OCI-M1 (cell line): Measurements from ENCODE around the gene PGK2.
"Not testable (repeated sequence)": the region's sequence is repeated elsewhere in the genome, so short reads cannot be mapped to it uniquely, and the experiment has no call there.

Experiments used
- DNase-seq: peaks from one replicate; lab custom pipeline; 2025; lab: John Stamatoyannopoulos, UW

The PGK2 gene

GRCh38 chr6:49787176-49787575 lies at the start of gene PGK2:
Gene PGK2, minus strand, starts transcription at chr6:49787285. Its CDS starts 98 bp downstream, at chr6:49787187.
- DNase-seq = no peak

DNA sequence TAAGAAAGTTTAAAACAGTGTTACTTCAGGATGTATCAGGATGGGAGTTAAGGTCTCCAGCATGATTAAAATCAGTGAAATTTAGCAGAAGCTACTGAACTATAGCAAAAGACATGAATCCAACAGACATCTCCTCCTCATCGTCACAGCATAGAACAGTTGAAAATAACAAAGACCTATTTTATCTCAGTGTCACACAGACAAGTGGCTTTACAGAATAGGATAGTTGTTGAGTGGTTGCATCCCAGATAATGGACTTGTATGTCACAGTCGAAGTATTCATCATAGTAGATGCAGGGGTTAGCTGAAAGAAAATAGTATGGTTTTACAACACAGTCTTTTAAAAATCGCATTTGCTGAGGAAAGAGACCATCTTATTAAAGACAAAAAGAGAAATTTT lies 48.1 kb upstream of the PGK2 start:
- DNase-seq = peak; percentile 49

- DNase-seq = no peak
Observed at GRCh38 chr6:49833386-49833785, 46.3 kb upstream of the PGK2 start.

GRCh38 chr6:49826743-49827406 lies 39.8 kb upstream of the PGK2 start:
- DNase-seq = peak; percentile 90

GRCh38 chr6:49815166-49815565 lies 28.1 kb upstream of the PGK2 start:
- DNase-seq = no peak

DNA sequence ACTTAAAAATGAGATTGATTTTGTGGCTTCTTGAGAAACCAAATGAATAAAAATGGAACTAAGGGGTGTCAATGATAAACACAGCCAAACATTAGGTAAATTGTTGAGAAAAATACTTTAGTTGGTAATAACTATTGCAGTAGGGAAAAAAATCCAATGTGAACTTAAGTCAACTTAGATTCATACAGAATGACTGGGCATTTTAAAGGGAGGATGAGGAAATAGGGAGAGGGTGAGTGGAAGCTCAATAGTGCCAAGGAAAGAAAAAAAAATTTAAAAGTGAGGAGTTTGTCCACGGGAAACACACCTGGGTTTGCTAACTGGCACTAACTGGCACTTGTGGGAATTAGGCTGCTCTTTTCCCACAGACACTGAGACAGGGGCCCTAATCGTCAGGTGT lies 26.2 kb upstream of the PGK2 start:
- DNase-seq = no peak

DNA sequence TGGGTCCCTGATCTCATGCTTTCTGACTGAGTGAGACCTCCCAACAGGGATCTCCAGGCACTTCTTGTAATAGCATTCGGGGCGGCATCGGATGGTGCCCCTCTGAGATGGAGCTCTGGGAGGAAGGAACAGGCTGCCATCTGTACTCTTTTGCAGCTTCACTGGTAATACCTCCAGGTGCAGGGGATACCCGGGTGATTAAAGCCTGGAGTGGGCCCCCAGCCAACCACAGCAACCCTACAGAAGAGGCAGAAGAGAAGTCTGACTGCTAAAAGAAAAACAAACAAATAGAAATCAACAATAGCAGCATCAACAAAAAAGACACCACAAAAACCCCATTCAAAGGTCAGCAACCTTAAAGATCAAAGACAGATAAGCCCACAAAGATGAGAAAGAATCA lies 19.1 kb upstream of the PGK2 start:
- DNase-seq = no peak

DNA sequence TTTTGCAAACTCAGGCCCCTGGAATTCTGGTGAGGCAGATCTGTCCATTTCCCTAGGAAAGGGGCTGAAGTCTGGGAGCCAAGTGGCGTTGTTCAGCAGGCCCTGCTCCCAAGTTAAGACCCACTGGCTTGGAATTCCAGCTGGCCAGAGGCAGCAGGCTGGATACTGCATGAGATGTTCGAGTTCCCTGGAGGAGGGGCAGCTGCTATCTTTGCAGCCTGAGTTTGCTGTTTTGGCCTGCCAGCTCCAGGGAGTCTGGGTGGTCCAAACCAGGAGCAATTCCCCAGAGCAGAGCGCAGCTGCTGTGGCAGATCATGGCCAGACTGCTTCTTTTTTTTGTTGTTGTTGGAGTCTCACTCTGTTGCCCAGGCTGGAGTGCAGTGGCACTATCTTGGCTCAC lies 18.2 kb upstream of the PGK2 start:
- DNase-seq = no peak

DNA sequence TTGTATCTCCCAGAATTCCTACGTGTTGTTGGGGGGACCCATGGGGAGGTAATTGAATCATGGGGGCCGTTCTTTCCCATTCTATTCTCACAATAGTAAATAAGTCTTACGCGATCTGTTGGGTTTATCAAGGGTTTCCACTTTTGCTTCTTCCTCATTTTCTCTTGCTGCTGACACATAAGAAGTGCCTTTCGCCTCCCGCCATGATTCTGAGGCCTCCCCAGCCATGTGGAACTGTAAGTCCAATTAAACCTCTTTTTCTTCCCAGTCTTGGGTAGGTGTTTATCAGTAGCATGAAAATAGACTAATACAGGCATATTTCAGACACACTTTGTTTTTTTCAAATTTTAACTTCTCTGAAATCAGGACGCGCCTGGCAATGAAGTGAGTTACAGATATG lies 14.4 kb upstream of the PGK2 start:
- no peak for DNase-seq

DNA sequence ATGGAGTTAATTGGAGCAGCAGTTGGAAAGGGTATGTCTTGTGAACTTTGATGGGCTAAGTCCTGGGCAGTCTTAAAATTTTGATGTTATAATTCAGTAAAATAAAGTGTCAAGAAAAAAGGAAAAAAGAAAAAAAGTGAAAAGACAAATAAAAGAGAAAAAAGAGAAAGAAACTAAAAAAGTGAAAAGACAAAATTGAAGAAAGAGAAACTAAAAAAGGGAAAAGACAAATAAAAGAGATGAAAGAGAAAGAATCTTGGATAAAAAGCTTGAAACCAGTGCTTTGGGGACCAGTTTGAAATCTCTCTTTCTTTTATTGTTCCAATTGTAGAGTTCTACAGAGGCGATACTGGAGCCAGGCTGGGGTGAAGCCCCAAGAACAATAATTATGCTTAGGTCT lies 12.0 kb upstream of the PGK2 start:
- no peak for DNase-seq

GRCh38 chr6:49796842-49797455 lies 9.9 kb upstream of the PGK2 start:
- DNase-seq = not testable (repeated sequence)

DNA sequence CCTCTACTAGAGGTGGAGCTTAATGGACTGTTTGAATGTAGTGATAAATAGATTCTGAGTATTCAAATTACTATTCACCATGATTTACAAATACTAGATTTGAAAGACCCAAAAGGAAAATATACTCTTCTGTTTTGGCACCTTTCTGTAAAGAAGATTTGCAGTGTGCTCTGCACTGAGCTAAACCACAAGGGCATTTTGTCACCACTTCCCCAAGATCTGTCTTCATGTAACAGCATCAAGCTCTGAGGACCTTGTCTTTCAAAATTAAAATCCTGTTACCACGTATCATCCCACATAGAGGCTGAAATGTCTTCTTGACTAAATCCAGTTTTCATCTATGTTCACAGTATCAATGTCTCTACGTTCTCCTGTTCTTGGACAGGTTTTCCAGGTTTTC lies 3.3 kb upstream of the PGK2 start:
- peak; percentile 48 for DNase-seq

GRCh38 chr6:49784272-49784671 lies 2.8 kb downstream of the PGK2 start:
- no peak for DNase-seq

- peak; percentile 88 for DNase-seq
Observed at GRCh38 chr6:49782725-49783124, 4.4 kb downstream of the PGK2 start.

DNA sequence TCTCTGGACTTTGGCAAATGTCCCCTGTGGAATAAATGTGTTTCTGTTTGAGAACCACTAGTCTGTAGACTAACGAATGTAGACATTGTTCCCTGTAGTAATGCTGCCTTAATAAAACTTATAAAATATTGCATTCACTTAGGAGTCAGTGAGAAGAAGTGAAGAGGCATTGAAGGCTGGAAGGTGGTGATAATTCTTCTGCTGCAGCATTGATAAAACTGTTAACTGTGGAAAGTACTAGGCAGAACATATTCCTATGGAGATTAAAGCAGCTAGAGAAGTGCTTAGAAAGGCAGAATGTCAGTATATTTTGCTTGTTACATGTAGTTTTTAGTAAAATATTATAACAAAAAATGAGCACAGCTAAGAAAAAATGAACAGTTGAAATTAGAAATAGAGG lies 4.8 kb downstream of the PGK2 start:
- peak; percentile 88 for DNase-seq

DNA sequence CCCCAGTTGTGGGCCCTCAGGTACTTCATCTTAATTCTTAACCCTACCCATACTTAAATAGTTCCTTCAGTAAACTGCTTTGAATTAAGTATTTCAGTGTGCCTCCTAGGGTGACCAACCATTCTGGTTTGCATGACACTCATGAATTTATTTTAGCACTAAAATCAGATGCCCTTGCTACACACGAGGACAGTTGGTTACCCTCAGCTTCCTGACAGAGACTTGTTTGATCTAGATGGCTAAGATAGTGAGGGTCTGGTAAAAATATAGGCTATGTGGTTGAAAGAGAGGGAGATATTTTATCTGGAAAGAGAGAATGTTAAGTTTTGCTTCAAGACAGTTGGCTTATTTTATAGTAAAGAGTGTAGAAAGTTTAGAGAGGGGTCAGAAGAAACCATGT lies 10.6 kb downstream of the PGK2 start:
- peak; percentile 52 for DNase-seq

GRCh38 chr6:49775043-49775442 lies 12.0 kb downstream of the PGK2 start:
- peak; percentile 31 for DNase-seq

GRCh38 chr6:49772285-49772684 lies 14.8 kb downstream of the PGK2 start:
- DNase-seq = peak; percentile 45

GRCh38 chr6:49766762-49767161 lies 20.3 kb downstream of the PGK2 start:
- DNase-seq = peak; percentile 23

DNA sequence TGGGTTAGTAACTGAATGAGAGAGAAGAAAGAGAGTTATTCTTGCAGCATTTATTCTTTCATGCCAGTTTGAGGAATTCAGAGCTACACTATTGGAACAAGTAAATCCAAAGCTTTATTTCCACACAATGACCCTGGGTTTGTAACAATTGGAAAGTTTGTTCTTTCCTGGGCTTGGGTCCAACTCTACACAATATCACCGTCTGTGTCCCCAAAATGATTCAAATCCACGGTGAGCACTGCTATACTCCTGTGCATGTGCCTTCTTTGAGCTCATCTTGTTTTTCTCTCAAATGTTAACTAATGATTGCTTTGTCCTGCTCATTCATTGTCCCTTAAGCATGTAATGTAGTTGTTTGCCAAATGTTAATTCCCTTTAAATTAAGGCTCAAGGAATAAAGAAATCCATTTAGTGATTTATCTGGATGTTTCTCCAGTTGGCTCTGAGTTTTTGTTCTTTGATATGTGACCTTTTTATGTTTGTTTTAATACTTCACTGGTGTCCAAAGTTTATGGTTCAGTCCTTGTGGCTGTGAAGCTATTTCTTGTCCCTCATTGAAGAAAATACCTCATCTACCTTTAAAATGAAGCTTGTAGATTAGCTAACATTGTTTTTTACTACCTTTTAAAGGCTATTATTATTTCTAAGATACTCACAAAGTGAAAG lies 22.4 kb downstream of the PGK2 start:
- DNase-seq = no peak

DNA sequence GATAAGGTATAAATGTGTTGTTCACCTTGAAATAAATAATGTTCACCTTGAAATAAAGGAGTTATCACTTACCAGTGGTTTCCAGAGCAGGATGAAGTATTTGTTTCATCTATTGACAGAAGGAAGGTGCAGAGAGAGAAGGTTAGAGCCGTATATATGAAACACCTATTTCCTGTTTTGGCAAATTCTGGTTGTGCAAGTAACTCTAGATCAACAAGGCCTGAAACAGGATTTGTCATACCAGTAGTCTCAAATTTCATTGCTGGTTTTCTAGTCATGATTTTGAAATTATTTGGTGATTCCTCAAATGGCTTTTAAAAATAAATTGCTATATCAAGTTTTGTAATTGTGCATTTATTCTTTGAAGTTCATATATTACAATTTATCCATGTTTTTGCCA lies 42.8 kb downstream of the PGK2 start, which contains the start of gene CRISP3:
Gene CRISP3 (minus strand): TSS at position 130 of the 400 bp plus-strand sequence. CDS start 21 bp downstream, at position 109.
- DNase-seq = peak; percentile 37

DNA sequence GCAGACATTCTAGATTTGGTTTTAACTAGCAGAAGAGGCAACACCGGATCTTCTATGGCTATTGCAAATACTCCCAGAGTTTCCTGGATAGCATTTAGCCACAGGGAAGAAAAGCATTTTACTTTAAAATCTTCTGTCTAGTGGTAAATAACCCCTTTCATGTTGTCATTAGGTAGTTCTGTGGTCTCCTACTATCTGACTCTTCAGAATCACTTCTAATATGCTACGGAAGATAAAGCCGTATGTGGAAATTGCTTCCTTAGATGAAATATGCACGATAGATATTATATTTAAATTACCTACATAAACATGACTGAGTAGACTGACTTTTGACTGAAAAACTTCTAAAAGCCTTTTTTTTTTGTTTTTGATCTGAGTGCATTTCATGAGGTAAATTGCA lies 43.7 kb downstream of the PGK2 start:
- DNase-seq = peak; percentile 58

- DNase-seq = no peak
Observed at GRCh38 chr6:49739423-49739822, 47.7 kb downstream of the PGK2 start.
